ENCODE data around the gene MLN.
A peak's percentile ranks its signal among the peaks of the same experiment; 100 is the strongest.

Gene MLN

GRCh38 chr6:33815854-33816253 lies 12.1 kb upstream of the MLN start:
- Histone ChIP-seq H3K36me3 (ENCODE audit: control insufficient read depth, insufficient read depth, low read length) (no peaks in the 10 kb centered on the region), H3K79me1 (ENCODE audit: low read length) (no peaks in the 10 kb centered on the region), H3K79me2 (ENCODE audit: control insufficient read depth, insufficient read depth, low read length) (no peaks in the 10 kb centered on the region), H3K4ac (ENCODE audit: low read depth, low read length) (no peak overlapping the region), H2AK5ac (ENCODE audit: low read length) (no peak overlapping the region), H4K5ac (ENCODE audit: low read length) (no peak overlapping the region), H3K23ac (ENCODE audit: low read length) (no peak overlapping the region), H2BK5ac (ENCODE audit: low read length) (no peak overlapping the region), H4K8ac (ENCODE audit: low read depth, low read length) (no peak overlapping the region), H3K56ac (ENCODE audit: low read length) (peak overlapping the region; percentile 60), H2BK15ac (replicated peaks; ENCODE audit: low read depth) (no peak overlapping the region), H3K4me3 (ENCODE audit: low read length) (no peak overlapping the region), H3K4me2 (ENCODE audit: low read length) (no peak overlapping the region), H2BK120ac (ENCODE audit: low read depth, low read length) (no peak overlapping the region), H3K27me3 (ENCODE audit: insufficient read depth, low read length, poor library complexity) (no peaks in the 10 kb centered on the region), H3K27ac (ENCODE audit: low read depth, low read length) (no peak overlapping the region), H3K9ac (ENCODE audit: low read length) (no peak overlapping the region), H3K18ac (ENCODE audit: low read length) (no peak overlapping the region), H3K4me1 (ENCODE audit: control insufficient read depth, low read depth, low read length) (peaks cover 3% of the 10 kb centered on the region)
- no CpG with 5 or more reads among the region's 1 CpG for WGBS (ENCODE audit: extremely low coverage, insufficient coverage, low lambda C conversion rate)
- peak; percentile 84 for DNase-seq

DNA sequence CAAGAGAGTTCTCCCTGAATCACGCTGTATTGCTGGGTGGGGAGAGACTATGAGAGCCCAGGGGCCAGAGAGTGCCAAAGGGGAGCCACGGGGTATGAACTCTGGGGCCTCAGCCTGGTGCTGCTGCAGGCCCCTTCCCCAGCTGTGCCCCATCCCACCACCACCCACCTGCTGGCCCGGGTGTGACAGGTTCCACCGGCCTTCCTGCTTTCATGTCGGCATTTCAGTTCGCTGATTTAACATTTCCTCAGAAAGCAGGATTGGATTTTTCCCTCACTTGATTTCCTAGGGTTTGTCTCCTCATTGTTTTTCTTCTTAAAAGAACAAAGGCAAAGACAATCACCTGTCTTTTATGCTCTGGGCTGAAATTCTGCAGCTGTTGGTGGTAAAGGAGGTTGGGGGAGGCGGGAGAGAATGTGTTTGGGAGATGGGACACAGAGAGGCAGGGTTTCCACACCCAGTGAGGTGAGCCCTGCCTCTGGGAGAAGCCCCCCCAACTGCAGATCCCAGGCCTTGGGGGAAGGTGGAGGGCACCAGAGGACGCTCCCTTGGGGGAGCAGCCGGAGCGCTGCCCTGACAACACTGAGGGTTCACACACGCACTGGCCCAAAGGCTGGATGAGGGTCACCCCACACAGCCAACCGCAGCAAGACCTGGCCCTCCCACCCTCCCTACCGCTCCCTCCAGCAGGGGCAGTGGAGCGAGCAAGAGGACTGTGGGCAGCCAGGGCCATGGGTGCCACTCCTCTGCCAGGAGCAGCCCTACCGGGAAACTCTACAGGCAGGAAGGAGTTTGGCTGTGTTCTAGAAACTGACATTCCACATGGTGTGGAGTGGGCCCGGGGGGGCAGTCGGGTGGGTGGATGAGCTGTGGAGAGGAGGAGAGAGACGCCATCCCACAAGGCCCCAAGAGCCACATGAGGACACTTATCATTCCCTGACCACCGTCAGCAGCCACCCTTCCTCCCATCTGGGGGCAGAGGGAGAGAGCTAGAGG lies 10.5 kb upstream of the MLN start:
- H3K23ac ChIP-seq (ENCODE audit: low read length), result no peak overlapping the region
- H3K9ac ChIP-seq (ENCODE audit: low read length), result no peak overlapping the region
- no peak overlapping the region for H4K8ac ChIP-seq (ENCODE audit: low read depth, low read length)
- no peak overlapping the region for H2BK120ac ChIP-seq (ENCODE audit: low read depth, low read length)
- no peak overlapping the region for H3K4me2 ChIP-seq (ENCODE audit: low read length)
- no peak for DNase-seq
- no peak overlapping the region for H3K4ac ChIP-seq (ENCODE audit: low read depth, low read length)
- H3K36me3 ChIP-seq (ENCODE audit: control insufficient read depth, insufficient read depth, low read length), result no peaks in the 10 kb centered on the region
- no peak overlapping the region for H3K56ac ChIP-seq (ENCODE audit: low read length)
- no peak overlapping the region for H2AK5ac ChIP-seq (ENCODE audit: low read length)
- H4K5ac ChIP-seq (ENCODE audit: low read length), result no peak overlapping the region
- H2BK15ac ChIP-seq (replicated peaks; ENCODE audit: low read depth), result no peak overlapping the region
- WGBS (ENCODE audit: extremely low coverage, insufficient coverage, low lambda C conversion rate), result no CpG with 5 or more reads among the region's 19 CpGs
- H3K79me2 ChIP-seq (ENCODE audit: control insufficient read depth, insufficient read depth, low read length), result no peaks in the 10 kb centered on the region
- no peak overlapping the region for H3K18ac ChIP-seq (ENCODE audit: low read length)
- peaks cover 3% of the 10 kb centered on the region for H3K4me1 ChIP-seq (ENCODE audit: control insufficient read depth, low read depth, low read length)
- no peak overlapping the region for H3K27ac ChIP-seq (ENCODE audit: low read depth, low read length)
- H2BK5ac ChIP-seq (ENCODE audit: low read length), result no peak overlapping the region
- no peaks in the 10 kb centered on the region for H3K27me3 ChIP-seq (ENCODE audit: insufficient read depth, low read length, poor library complexity)
- H3K4me3 ChIP-seq (ENCODE audit: low read length), result no peak overlapping the region
- no peaks in the 10 kb centered on the region for H3K79me1 ChIP-seq (ENCODE audit: low read length)

DNA sequence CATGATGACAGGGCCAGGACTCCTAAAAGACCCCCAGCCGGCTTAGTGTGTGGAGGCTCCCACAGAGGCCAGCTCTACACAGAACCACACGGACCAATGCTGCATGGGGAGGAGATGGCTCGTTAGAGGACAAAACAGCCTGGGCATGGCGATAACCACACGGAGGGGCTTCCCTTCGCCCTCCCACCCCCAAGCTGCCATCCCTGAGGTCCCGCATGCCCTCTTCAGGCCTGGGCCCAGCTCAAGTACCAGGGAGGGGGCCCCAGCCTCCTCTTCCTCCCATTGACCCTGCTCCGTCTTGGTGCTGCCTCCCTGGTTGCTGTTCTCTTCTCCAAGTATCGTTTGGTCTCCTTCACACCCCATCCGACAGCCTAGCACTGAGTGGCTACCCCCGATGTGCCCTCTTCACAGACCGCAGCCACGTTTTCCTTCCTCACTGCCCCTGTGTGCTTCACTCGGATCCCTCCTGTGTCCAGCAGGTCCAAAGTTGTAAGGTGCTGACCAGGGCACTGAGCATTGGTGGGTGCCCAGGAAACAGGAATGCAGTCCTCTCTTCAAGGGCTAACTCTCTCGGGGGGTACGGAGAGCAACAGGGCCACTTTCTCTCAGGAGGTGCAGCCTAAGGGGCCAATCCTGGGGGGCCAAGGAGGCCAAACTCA lies 9.6 kb upstream of the MLN start:
- Histone ChIP-seq H3K27ac (ENCODE audit: low read depth, low read length) (no peak overlapping the region), H4K8ac (ENCODE audit: low read depth, low read length) (no peak overlapping the region), H2BK5ac (ENCODE audit: low read length) (no peak overlapping the region), H3K79me2 (ENCODE audit: control insufficient read depth, insufficient read depth, low read length) (no peaks in the 10 kb centered on the region), H3K4me1 (ENCODE audit: control insufficient read depth, low read depth, low read length) (peaks cover 3% of the 10 kb centered on the region), H3K4ac (ENCODE audit: low read depth, low read length) (no peak overlapping the region), H3K79me1 (ENCODE audit: low read length) (no peaks in the 10 kb centered on the region), H3K9ac (ENCODE audit: low read length) (no peak overlapping the region), H3K4me3 (ENCODE audit: low read length) (no peak overlapping the region), H3K18ac (ENCODE audit: low read length) (no peak overlapping the region), H2BK120ac (ENCODE audit: low read depth, low read length) (no peak overlapping the region), H2BK15ac (replicated peaks; ENCODE audit: low read depth) (no peak overlapping the region), H3K36me3 (ENCODE audit: control insufficient read depth, insufficient read depth, low read length) (no peaks in the 10 kb centered on the region), H3K4me2 (ENCODE audit: low read length) (no peak overlapping the region), H3K27me3 (ENCODE audit: insufficient read depth, low read length, poor library complexity) (no peaks in the 10 kb centered on the region), H4K5ac (ENCODE audit: low read length) (no peak overlapping the region), H2AK5ac (ENCODE audit: low read length) (no peak overlapping the region), H3K56ac (ENCODE audit: low read length) (no peak overlapping the region), H3K23ac (ENCODE audit: low read length) (no peak overlapping the region)
- no peak for DNase-seq
- no CpG with 5 or more reads among the region's 16 CpGs for WGBS (ENCODE audit: extremely low coverage, insufficient coverage, low lambda C conversion rate)

DNA sequence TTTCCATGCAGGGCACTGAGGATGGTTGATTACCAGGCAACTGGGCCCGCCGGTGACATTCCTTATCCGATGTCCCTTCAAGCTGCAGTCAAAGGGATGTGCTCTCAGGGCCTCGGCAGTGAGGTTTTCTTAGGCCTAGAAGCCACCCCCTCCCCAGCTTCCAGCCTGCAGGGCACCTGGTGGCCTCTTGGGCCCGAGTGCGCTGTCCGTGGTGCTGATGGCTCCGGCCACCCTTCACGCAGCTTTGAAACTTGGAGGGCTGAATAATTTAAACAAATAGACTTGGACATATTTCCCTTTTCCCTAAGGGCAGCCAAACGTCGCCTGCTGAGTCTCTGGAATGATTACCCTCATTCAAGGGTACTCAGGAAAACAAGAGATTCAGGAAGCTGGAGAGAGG lies 8.9 kb upstream of the MLN start:
- H3K27ac ChIP-seq (ENCODE audit: low read depth, low read length), result no peak overlapping the region
- H3K18ac ChIP-seq (ENCODE audit: low read length), result no peak overlapping the region
- H3K27me3 ChIP-seq (ENCODE audit: insufficient read depth, low read length, poor library complexity), result no peaks in the 10 kb centered on the region
- no peak overlapping the region for H4K8ac ChIP-seq (ENCODE audit: low read depth, low read length)
- peaks cover 3% of the 10 kb centered on the region for H3K4me1 ChIP-seq (ENCODE audit: control insufficient read depth, low read depth, low read length)
- no peak overlapping the region for H3K4me3 ChIP-seq (ENCODE audit: low read length)
- H2BK15ac ChIP-seq (replicated peaks; ENCODE audit: low read depth), result no peak overlapping the region
- H3K4ac ChIP-seq (ENCODE audit: low read depth, low read length), result no peak overlapping the region
- H3K23ac ChIP-seq (ENCODE audit: low read length), result no peak overlapping the region
- H2BK5ac ChIP-seq (ENCODE audit: low read length), result no peak overlapping the region
- no peak overlapping the region for H3K9ac ChIP-seq (ENCODE audit: low read length)
- H2AK5ac ChIP-seq (ENCODE audit: low read length), result no peak overlapping the region
- H3K79me1 ChIP-seq (ENCODE audit: low read length), result no peaks in the 10 kb centered on the region
- WGBS (ENCODE audit: extremely low coverage, insufficient coverage, low lambda C conversion rate), result no CpG with 5 or more reads among the region's 11 CpGs
- no peak overlapping the region for H3K56ac ChIP-seq (ENCODE audit: low read length)
- H2BK120ac ChIP-seq (ENCODE audit: low read depth, low read length), result no peak overlapping the region
- DNase-seq, result peak; percentile 90
- no peaks in the 10 kb centered on the region for H3K36me3 ChIP-seq (ENCODE audit: control insufficient read depth, insufficient read depth, low read length)
- H3K79me2 ChIP-seq (ENCODE audit: control insufficient read depth, insufficient read depth, low read length), result no peaks in the 10 kb centered on the region
- no peak overlapping the region for H3K4me2 ChIP-seq (ENCODE audit: low read length)
- H4K5ac ChIP-seq (ENCODE audit: low read length), result no peak overlapping the region

DNA sequence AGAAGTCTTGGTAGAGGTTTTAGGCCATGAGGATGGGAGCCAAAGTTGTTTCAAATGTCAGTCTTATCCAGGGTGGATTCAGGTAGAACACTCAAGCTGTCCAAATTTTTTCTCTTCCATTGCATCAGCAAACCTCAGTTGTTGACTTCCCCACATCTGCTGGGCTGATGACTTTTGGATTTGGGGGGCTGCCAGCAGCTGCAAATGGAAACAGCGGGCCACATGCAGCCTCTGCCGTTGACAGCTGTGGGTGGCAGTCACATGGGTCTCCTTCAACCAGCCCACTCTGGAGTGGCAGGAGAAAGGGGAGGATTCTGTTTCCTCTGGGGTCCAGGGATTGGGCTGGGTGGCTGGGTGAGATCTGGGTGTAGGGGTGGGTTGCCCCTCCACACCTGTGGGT lies 5.8 kb upstream of the MLN start:
- Histone ChIP-seq H3K36me3 (ENCODE audit: control insufficient read depth, insufficient read depth, low read length) (no peaks in the 10 kb centered on the region), H3K79me2 (ENCODE audit: control insufficient read depth, insufficient read depth, low read length) (no peaks in the 10 kb centered on the region), H3K79me1 (ENCODE audit: low read length) (no peaks in the 10 kb centered on the region), H3K9ac (ENCODE audit: low read length) (no peak overlapping the region), H3K4ac (ENCODE audit: low read depth, low read length) (no peak overlapping the region), H2BK15ac (replicated peaks; ENCODE audit: low read depth) (no peak overlapping the region), H3K18ac (ENCODE audit: low read length) (no peak overlapping the region), H3K27me3 (ENCODE audit: insufficient read depth, low read length, poor library complexity) (no peaks in the 10 kb centered on the region), H3K23ac (ENCODE audit: low read length) (no peak overlapping the region), H2BK5ac (ENCODE audit: low read length) (no peak overlapping the region), H3K4me1 (ENCODE audit: control insufficient read depth, low read depth, low read length) (no peaks in the 10 kb centered on the region), H2AK5ac (ENCODE audit: low read length) (no peak overlapping the region), H3K4me2 (ENCODE audit: low read length) (no peak overlapping the region), H3K27ac (ENCODE audit: low read depth, low read length) (peak overlapping the region; percentile 6), H3K4me3 (ENCODE audit: low read length) (no peak overlapping the region), H3K56ac (ENCODE audit: low read length) (no peak overlapping the region), H4K8ac (ENCODE audit: low read depth, low read length) (no peak overlapping the region), H4K5ac (ENCODE audit: low read length) (no peak overlapping the region), H2BK120ac (ENCODE audit: low read depth, low read length) (no peak overlapping the region)
- no peak for DNase-seq
- WGBS (ENCODE audit: extremely low coverage, insufficient coverage, low lambda C conversion rate), result no CpG with 5 or more reads among the region's 2 CpGs
